Measurements from ENCODE around the gene VMP1.

The VMP1 gene

GRCh38 chr17:59707149-59707970, at the start of gene VMP1, which contains the start of gene PTRH2:
TSS of gene VMP1 (plus strand) at chr17:59707654. CDS start at chr17:59731447, 23,793 bp downstream.
TSS of gene PTRH2 (minus strand) at chr17:59707430. CDS start at chr17:59697978, 9,452 bp downstream.
- peak; percentile 100 for DNase-seq

GRCh38 chr17:59666235-59666634, 41.2 kb upstream of the VMP1 start:
- DNase-seq = no peak

- peak; percentile 70 for DNase-seq
These were observed 38.6 kb upstream of the VMP1 start for GRCh38 chr17:59668816-59669215.

- no peak for DNase-seq
These were observed 38.0 kb upstream of the VMP1 start for GRCh38 chr17:59669411-59669810.

DNA sequence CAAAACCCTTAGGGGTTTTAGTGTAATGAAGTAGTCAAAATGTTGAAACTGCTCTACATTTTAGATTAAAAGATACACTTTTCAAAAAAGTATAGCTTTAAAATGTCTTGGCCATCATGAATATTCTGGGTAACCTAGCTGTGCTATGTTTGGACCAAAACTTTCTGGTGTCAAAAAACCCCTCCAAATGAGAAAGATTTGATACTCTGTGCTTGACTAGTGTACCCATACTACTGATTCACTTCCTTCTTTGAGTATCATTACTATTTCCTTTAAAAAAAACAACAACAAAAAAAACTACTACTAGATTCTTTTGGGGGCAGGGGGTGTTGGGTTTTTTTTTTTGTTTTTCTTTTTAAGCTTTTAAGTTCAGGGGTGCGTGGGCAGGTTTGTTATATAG, 37.5 kb upstream of the VMP1 start:
- no peak for DNase-seq

GRCh38 chr17:59671386-59671785, 36.1 kb upstream of the VMP1 start:
- DNase-seq = no peak

- no peak for DNase-seq
These were observed 32.2 kb upstream of the VMP1 start for GRCh38 chr17:59675231-59675630.

DNA sequence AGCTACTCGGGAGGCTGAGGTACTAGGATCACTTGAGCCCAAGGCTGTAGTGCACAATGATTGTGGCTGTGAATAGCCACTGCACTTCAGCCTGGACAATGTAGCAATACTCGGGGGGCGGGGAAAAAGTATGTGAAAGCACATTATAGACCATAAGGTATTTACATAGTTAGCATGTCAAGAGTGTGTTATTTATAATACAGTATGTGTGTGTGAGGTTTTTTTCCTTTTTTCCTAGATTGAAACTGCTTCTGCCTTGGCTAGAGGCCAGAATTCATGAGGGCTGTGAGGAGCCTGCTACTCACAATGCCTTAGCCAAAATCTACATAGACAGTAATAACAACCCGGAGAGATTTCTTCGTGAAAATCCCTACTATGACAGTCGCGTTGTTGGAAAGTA, 30.7 kb upstream of the VMP1 start:
- DNase-seq = no peak

GRCh38 chr17:59678918-59679317, 28.5 kb upstream of the VMP1 start:
- no peak for DNase-seq

GRCh38 chr17:59680314-59680713, 27.1 kb upstream of the VMP1 start:
- DNase-seq = no peak

DNA sequence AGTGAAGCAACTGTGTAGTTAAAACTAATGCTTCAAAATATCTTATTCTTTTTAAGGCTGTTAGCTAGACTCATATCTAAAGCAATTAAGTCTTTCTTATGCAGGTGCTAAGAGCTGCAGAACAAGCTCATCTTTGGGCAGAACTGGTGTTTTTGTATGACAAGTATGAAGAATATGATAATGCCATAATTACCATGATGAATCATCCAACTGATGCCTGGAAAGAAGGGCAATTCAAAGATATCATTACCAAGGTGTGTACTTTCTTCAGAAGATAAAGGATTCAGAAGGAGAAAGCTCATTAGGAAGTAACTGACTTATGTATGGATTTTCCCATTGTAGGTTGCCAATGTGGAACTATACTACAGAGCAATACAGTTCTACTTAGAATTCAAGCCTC, 24.2 kb upstream of the VMP1 start:
- no peak for DNase-seq

- no peak for DNase-seq
These were observed 22.5 kb upstream of the VMP1 start for GRCh38 chr17:59684967-59685366.

DNA sequence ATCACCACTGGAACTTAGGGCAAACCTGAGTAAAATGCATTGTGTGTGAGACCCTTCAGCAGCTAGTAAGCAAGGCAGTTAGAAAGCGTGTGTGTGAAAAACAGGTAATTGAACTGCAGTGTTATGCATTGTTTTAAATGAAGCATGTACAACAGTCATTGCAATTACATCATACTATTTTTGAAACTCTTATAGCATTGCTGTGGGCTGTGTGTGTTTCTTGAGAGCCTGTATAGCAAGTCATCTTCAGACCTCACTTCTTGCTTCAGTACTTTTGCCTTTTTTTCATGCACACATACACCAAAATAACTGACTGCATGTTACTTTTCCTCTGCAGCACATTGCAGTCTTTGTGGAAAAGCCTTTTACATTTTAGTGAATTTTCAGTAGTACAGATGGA, 19.4 kb upstream of the VMP1 start:
- no peak for DNase-seq

DNA sequence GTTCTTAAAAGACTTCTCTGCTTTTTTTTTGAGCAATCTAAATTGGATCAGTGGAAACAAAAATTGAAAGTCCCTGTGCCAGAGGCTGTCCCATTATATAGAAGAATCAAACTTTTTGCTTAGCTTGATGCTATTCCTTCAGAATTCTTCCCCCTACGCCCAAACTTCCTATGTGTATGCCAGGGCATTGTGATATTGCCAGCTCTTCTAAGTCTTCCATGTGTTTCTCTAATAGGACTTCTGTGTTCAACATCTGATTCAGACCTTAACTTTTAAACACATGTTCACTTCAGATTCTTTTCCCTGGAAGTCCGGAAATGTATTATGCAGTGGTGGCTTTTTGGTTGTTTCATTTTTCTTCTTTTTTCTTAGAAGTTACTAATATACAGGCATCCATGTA, 19.0 kb upstream of the VMP1 start:
- DNase-seq = no peak

- no peak for DNase-seq
These were observed 13.9 kb upstream of the VMP1 start for GRCh38 chr17:59693582-59693981.

DNA sequence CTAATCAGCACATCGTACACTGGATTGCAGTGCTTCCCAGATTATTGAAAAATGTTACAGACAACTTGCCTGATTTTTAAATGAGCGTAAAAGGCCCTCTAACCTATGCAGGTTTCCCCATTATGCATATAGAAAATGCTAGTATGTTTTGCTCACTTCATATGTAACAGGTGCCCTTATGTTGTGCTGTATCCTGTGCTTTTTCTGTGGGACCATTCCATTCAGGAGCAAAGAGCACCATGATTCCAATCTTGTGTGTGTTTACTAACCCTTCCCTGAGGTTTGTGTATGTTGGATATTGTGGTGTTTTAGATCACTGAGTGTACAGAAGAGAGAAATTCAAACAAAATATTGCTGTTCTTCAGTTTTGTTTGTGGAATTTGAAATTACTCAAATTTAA, 13.1 kb upstream of the VMP1 start:
- DNase-seq = no peak

DNA sequence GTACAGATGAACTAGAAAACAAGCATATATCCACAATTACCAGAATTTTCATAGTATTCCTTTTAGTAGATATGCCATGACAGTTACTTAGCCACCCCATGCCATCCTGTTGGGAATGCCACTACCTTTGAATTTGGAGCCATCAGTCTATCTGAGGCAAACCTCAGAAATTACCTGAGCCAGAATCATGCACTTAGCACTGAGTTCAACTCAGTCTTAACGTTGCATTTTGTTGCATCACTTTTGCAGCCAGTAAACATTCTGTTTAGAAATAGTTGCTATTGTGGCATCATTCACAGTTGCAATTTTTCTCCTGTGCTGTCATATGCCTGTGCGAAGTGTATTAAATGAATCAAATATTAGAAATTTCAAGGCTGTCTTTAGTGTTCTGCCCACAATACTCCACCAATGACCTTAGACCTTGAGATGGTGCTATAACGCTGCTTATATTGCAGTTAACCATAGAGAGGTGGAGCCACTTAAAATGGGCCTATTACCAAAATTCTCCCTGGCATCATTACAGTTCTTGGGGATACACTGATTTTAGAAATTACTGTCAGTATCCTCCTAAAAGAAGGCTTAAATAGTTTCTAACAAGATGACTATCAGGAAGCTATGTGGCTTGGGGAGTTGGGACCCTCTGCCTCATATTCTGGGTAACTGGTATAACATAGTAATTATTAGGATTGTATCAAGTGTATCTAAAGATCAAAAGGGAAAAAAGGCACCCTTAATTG, 11.3 kb upstream of the VMP1 start:
- DNase-seq = no peak

DNA sequence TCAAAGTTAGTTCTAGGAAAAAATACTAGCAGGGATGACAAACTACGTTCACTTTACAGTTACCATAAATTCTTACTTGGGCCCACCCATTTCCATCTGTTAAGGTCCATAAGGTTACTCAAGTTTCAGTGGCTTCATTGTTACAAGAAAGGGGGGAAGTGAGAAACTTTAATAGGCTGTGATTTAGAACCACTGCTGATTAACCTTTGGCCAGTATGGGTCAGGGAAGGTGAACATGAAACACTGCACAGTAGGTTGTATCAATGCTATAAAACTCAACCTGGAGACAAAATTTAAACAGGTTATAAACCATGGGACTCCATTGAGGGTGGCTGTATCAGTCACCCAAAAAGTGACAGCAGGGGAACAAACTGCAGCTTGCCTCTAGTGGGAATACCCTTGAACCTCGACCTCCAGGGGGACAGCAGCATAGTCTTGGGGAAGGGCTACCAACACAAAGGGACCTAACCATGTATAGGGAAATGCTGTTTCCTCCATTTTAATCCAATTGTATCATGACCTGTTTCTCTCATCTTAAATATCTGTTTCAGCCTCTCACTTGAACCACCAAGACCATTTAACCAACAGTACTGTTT, 10.7 kb upstream of the VMP1 start:
- no peak for DNase-seq

GRCh38 chr17:59698143-59698542, 9.3 kb upstream of the VMP1 start:
- DNase-seq = no peak

DNA sequence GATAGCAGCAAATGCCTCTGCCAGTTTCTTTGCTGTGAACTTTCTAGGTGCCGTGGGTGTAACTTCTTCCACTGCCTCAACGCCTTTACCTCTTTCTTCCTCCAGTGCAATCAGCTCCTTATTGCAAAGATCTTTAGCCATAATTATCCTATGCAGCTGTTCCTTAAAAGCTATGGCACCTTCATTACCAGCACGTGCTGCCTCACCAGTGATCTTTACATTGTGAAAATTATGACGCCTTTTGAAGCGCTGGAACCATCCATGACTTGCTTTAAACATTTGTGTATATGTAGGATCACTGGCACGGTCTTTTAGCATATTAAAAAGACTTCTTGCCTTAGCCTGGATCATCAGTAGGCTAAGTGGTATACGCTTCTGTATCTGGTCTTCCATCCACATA, 8.2 kb upstream of the VMP1 start:
- no peak for DNase-seq

DNA sequence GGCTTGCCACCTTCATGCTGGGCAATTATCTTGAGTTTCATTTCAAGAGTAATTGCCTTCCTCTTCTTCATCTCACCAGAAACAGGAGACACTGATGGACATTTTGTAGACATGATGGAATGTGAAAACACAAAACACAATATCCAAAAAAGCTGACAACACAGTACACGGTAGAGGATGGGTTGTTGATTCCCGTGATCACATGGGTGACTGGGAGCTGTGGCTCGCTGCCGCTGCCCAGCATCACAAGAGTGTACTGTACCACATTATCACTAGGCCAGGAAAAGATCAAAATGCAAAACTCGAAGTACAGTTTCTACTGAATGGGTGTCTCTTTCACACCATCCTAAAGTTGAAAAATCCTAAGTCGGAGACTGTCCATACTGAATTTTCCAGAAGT, 7.7 kb upstream of the VMP1 start:
- DNase-seq = no peak

DNA sequence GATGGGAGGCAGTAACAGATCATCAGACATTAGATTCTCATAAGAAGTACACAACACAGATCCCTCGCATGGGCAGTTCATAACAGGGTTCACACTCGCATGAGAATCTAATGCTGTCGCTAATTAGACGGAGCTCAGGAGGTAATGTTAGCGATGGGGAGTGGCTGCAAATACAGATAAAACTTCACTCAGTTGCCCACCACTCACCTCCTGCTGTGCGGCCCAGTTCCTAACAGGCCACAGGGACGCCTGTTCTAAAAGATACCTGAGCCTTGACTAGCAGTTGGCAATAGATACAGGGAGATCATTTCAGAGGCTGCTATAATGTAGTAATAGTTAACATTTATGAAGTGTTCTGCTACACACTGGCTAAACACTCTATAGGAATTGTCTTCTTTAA, 5.2 kb upstream of the VMP1 start:
- DNase-seq = no peak

GRCh38 chr17:59707971-59708430, 547 bp downstream of the VMP1 start:
- no peak for DNase-seq

- no peak for DNase-seq
These were observed 4.5 kb downstream of the VMP1 start for GRCh38 chr17:59711936-59712335.

Measured in MV-4-11 (cell line).